Motor neuron (in vitro differentiated cells): ENCODE data around the gene RIMS3. TPM values are rescaled to one million over a fixed set of nuclear protein-coding genes. Genes with fewer than 3 reads are reported as not detected.

Experiments used
- ATAC-seq, 8 experiments: fragments of 200-7000 bp; cut with Tn5 transposase; replicated peaks in 6 of 8; 2 replicates each; pipeline ENCODE4 v1.8.0; 2021; ENCODE audit warnings: mild to moderate bottlenecking in 8 of 8, moderate library complexity in 8 of 8
- H3K27ac ChIP-seq, 2 donors: fragments of 250-450 bp; sonication (Bioruptor Pico); 2 replicates each; pipeline ENCODE4 v1.9.0; 2021; ENCODE audit warnings: antibody characterized with exemption in 2 of 2, mild to moderate bottlenecking in 2 of 2, moderate library complexity in 1 of 2
- H3K4me1 ChIP-seq, 2 donors: fragments of 250-450 bp; sonication (Bioruptor Pico); replicated peaks in 1 of 2; 2 replicates each; pipeline ENCODE4 v1.6.1; 2021; ENCODE audit warnings: antibody characterized with exemption in 2 of 2, mild to moderate bottlenecking in 2 of 2, moderate library complexity in 1 of 2
- H3K4me3 ChIP-seq, 5 donors: fragments of 250-450 bp; sonication (Bioruptor Pico); 2 replicates each; pipeline ENCODE4 v1.9.0; 2021; ENCODE audit warnings: antibody characterized with exemption in 5 of 5, mild to moderate bottlenecking in 5 of 5, moderate library complexity in 4 of 5
- WGBS, 10 experiments: fragments of 450-650 bp; shearing (Covaris generic); methylation state at CpG; one replicate each; pipeline ENCODE4 v1.0.0; 2022; 5-methylcytosine and 5-hydroxymethylcytosine counted together
- in situ Hi-C, 9 experiments: fragments of 400-800 bp; cut with MboI; loops; one replicate each; pipeline ENCODE4 v1.15.0; 2021; ENCODE audit warnings: low sequenced_read_pairs in 9 of 9, low pct_unique_long_range_greater_than_20kb in 2 of 9; ENCODE audit not compliant: unreplicated experiment in 9 of 9
- total RNA-seq, 8 experiments: library from RNA; unstranded; fragments of 300-600 nt; gene quantifications; 2 replicates each; pipeline versions ENCODE4 v1.2.3 to v1.2.4, GENCODE V29; 2022

RIMS3 gene
- total RNA-seq = 100 to 1,000 TPM in 1 of 8 experiments, 10 to 100 TPM in 4, under 1 TPM in 3; 0.13 to 112 (median 52.3) TPM

GRCh38 chr1:40665335-40666171 lies at the start of gene RIMS3:
Gene RIMS3, minus strand, starts transcription at chr1:40665682. Its CDS starts 23,757 bp downstream, at chr1:40641925.
- WGBS, 10 experiments = 0 to 10% (median 0%) methylated on average over 1 to 6 of the region's 59 CpGs; no CpG with 5 or more reads in 3 of the 10 experiments
- ATAC-seq = peak; percentile 66 to 85 (median 76)
- in situ Hi-C loops = no loop called here
- H3K4me3 ChIP-seq = peak within 1 kb of the TSS; percentile 57 to 85 (median 72)
- H3K4me1 ChIP-seq = peaks cover 28 to 34% of the 10 kb centered on the region in 2 donors
- peak within 1 kb of the TSS; percentile 72 to 79 for H3K27ac ChIP-seq

DNA sequence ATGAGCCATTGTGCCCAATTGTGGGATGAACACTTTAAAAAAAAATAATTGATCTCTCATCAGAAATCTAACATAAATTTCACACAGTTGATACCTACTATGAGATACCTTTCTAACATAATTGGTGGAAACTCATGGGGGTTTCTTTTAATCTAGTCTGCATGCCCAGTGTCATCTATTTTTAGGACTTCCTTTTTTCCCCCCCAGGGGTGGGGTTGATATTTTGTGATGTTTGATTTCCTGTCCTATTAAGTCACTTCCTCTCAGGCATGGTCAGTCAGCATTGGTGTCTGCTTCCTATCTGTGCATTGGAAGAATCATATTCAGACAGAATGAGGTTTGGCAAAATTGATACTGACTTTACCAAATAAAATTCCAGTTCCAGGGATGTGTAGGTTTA lies 47.5 kb upstream of the RIMS3 start:
- H3K27ac ChIP-seq = no peak overlapping the region
- no peak overlapping the region for H3K4me3 ChIP-seq
- no peak for ATAC-seq
- H3K4me1 ChIP-seq = peaks cover 12 to 30% of the 10 kb centered on the region in 2 donors
- in situ Hi-C loops = no loop called here

GRCh38 chr1:40712405-40712944 lies 47.0 kb upstream of the RIMS3 start:
- Histone ChIP-seq H3K27ac (no peak overlapping the region), H3K4me3 (peak overlapping the region in 1 of 5 donors; percentile 52), H3K4me1 (peaks cover 14 to 28% of the 10 kb centered on the region in 2 donors)
- in situ Hi-C loops = no loop called here
- no peak for ATAC-seq
- 58 to 100% (median 92%) methylated on average over 1 to 5 of the region's 5 CpGs; no CpG with 5 or more reads in 2 of the 10 experiments for WGBS, 10 experiments

DNA sequence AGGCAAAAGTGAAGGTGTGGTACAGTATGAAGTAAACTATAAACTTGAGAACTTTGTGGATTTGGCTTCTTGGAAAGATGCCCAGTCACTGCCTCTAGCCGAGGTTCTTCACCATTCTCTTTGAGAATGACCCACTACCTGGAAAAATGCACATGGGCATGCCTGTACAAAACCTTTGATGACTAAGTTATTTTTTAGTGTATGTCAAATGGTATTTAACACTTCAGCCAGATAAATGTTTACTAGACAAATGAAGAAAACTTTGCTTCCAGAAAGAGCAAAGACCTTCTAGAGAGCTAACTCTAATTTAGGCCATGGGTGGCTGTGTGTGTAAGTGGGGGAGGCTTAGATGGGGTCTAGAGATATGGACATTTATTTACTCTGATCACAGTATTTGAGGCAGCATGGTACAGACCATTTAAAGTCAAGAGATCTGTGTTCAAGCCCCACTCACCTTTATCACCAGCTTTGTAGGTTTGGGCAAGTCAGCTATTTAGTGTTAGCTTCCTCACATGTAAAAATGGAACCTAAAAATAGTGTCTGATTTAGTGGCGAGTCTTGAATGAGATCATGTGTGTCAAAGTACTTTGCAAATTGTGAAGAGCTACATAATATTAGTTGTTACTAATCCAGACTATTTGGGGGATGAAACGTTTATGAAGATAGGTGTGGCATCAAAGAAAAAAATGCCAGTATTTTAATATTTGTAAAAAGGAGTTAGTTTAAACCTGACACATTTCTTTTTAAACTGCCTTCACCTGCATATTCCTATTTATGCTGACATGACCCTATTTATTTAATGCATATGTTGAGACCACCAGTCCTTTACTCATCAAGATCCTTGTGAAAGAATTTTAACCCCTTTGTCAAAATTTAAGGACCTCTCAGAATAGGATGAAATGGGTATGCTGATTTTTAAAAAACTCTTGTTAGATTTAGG lies 46.3 kb upstream of the RIMS3 start:
- Histone ChIP-seq H3K27ac (no peak overlapping the region), H3K4me1 (peaks cover 14 to 22% of the 10 kb centered on the region in 2 donors), H3K4me3 (peak overlapping the region in 4 of 5 donors; percentile 2 to 72 (median 55))
- no peak for ATAC-seq
- in situ Hi-C loops = no loop called here
- 0 to 54% (median 34%) methylated on average over 1 to 3 of the region's 3 CpGs for WGBS, 10 experiments

DNA sequence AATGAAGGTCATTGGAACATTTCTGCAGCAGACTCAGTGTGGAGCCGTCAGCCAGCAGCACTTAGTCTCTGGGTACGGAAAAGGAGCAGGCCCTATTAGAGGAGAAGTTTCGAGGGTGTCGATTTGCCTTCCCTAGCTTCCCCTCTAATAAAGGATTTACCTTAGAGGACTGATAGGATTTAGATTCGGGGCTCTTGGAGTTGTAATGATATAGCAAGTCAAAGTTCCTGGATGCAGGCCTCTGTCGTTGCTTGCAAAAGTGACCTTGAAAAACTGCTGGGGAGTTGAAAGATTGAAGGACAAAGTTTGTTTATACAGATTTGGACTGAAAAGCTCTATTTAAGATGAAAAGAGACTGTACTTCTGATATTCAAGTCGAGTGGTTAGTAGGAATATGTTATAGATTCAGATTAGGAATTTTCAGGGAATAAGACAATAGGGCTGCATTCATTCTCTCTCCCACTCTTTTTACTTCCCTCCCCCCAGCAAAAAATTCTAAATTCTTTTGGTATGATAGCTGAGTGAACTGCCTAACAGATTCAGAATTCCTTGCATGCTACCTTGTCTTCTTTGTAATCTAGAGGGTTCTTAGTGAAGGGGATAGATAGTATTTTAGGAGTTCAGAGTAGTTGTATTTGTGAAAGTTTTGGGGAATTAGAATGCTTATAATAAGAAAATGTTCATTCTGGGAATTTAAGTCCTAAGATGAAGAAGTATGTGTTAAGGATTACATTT lies 45.3 kb upstream of the RIMS3 start:
- Histone ChIP-seq H3K27ac (peak overlapping the region in 1 of 2 donors; percentile 63), H3K4me1 (peaks cover 14 to 22% of the 10 kb centered on the region in 2 donors), H3K4me3 (peak overlapping the region; percentile 42 to 72 (median 52))
- in situ Hi-C loops = no loop called here
- ATAC-seq = no peak
- 0 to 23% (median 0%) methylated on average over 1 to 7 of the region's 7 CpGs; no CpG with 5 or more reads in 1 of the 10 experiments for WGBS, 10 experiments

DNA sequence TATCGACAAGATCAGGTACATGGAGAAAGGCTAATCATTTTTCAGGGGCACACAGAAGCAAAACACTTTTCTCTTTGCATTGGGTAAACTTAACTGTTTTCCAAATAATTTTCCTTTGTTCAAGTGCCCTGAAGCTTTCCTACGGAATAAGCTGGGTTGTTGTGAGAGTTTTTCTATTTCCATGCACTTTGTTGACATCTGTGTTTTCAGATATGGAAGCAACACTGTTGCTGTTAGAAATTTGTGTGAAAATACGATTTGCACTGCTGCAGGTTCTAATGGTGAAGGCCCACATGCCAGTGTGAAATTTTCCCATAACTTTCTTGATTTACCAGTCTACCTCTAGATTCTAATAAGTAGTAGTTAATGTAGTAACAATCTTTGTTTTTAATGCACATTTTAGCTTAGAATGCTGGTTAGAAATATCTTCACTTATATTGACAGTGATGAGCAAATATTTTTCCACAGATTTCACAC lies 44.4 kb upstream of the RIMS3 start:
- 0 to 7% (median 0%) methylated on average over 2 to 3 of the region's 3 CpGs for WGBS, 10 experiments
- in situ Hi-C loops = no loop called here
- Histone ChIP-seq H3K27ac (peak overlapping the region in 1 of 2 donors; percentile 32), H3K4me1 (peaks cover 14 to 22% of the 10 kb centered on the region in 2 donors), H3K4me3 (peak overlapping the region; percentile 42 to 72 (median 52))
- no peak for ATAC-seq

- ATAC-seq = peak; percentile 95 to 99 (median 98)
- Histone ChIP-seq H3K4me1 (peaks cover 14 to 22% of the 10 kb centered on the region in 2 donors), H3K4me3 (peak overlapping the region; percentile 42 to 72 (median 52)), H3K27ac (peak overlapping the region in 1 of 2 donors; percentile 68)
- WGBS, 10 experiments = 0 to 6% (median 0%) methylated on average over 4 to 10 of the region's 10 CpGs; no CpG with 5 or more reads in 1 of the 10 experiments
- in situ Hi-C loops = no loop called here
These were observed 43.8 kb upstream of the RIMS3 start for GRCh38 chr1:40709100-40709801.

DNA sequence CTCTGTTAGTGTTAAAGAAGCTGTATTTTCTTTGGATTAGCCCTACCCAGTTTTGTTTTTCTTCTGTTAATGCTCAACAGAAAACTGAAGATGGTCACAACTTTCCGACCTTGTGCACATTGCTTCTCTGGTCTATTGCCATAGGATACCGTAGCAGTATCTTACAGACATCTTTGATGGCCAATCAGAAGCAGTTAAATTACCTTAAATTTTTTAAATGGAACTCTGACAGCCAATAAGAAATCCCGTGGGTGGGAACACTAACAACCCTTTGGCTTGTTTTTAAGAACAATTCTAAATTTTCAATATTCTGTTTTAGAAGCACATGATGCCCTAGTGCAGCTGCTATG lies 43.2 kb upstream of the RIMS3 start:
- peak; percentile 83 to 93 (median 90) for ATAC-seq
- Histone ChIP-seq H3K4me1 (peaks cover 14 to 22% of the 10 kb centered on the region in 2 donors), H3K27ac (peak overlapping the region in 1 of 2 donors; percentile 68), H3K4me3 (peak overlapping the region; percentile 42 to 72 (median 52))
- WGBS, 10 experiments = 0 to 6% (median 1%) methylated on average over 1 to 3 of the region's 3 CpGs
- in situ Hi-C loops = no loop called here

GRCh38 chr1:40706626-40707025 lies 41.1 kb upstream of the RIMS3 start:
- no peak for ATAC-seq
- in situ Hi-C loops = no loop called here
- 60 to 100% (median 93%) methylated on average over 1 to 4 of the region's 4 CpGs; no CpG with 5 or more reads in 1 of the 10 experiments for WGBS, 10 experiments

GRCh38 chr1:40704817-40705733 lies 39.6 kb upstream of the RIMS3 start:
- no peak overlapping the region for H3K27ac ChIP-seq
- H3K4me1 ChIP-seq = peaks cover 5% of the 10 kb centered on the region in 2 donors
- no peak overlapping the region for H3K4me3 ChIP-seq
- no peak for ATAC-seq
- 68 to 100% (median 90%) methylated on average over 1 to 3 of the region's 3 CpGs for WGBS, 10 experiments
- in situ Hi-C loops = no loop called here

More at GRCh38 chr1:40706626-40707025, 41.1 kb upstream of the RIMS3 start:
- Histone ChIP-seq H3K4me3 (no peak overlapping the region), H3K27ac (no peak overlapping the region), H3K4me1 (peaks cover 9 to 15% of the 10 kb centered on the region in 2 donors)

DNA sequence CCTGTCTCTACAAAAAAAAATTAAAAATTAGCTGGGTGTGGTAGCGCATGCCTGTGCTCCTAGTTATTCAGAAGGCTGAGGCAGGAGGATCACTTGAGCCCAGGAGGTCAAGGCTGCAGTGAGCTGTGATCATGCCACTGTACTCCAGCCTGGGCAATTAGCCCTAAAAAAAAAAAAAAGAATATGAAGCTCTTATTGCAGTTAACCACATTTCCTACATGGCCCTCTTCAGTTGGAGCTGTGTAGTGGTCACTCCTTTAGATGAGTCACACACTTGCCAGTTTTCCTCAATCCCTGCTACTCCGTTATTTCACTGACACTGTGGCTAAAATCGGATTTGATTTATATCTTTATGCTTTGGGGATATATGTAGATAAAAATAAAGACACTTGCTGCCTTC lies 37.8 kb upstream of the RIMS3 start:
- no peak overlapping the region for H3K27ac ChIP-seq
- in situ Hi-C loops = no loop called here
- ATAC-seq = peak in 4 of 8 experiments; percentile 16 to 74 (median 26)
- H3K4me3 ChIP-seq = no peak overlapping the region
- 80 to 100% (median 94%) methylated on average over 1 to 3 of the region's 3 CpGs; no CpG with 5 or more reads in 2 of the 10 experiments for WGBS, 10 experiments
- peaks cover 2 to 5% of the 10 kb centered on the region in 2 donors for H3K4me1 ChIP-seq
